Sigmoid colon (tissue), 7 donors: ENCODE data around the gene LRRC74B. TPM values are rescaled to one million over a fixed set of nuclear protein-coding genes. Genes with fewer than 3 reads are reported as not detected.
A peak's percentile ranks its signal among the peaks of the same experiment; 100 is the strongest.

Experiments
- DNase-seq: peaks from one replicate; pipeline ENCODE4 v3.0.0-alpha.2; 2019
- H3K27ac ChIP-seq, 4 donors: fragments of 200-600 bp; sonication (generic); one replicate each; pipeline ENCODE4 v1.5.1; 2016 to 2019; ENCODE audit warnings: mild to moderate bottlenecking in 1 of 4
- H3K27me3 ChIP-seq, 3 donors: fragments of 200-600 bp; sonication (generic); one replicate each; pipeline ENCODE4 v1.5.1; 2019; ENCODE audit warnings: mild to moderate bottlenecking in 1 of 3
- H3K36me3 ChIP-seq, 4 donors: fragments of 200-600 bp; sonication (generic); one replicate each; pipeline ENCODE4 v1.5.1; 2016 to 2019
- H3K4me1 ChIP-seq, 4 donors: fragments of 200-600 bp; sonication (generic); one replicate each; pipeline ENCODE4 v1.5.1; 2017 to 2019
- H3K4me3 ChIP-seq, 4 donors: fragments of 200-600 bp; sonication (generic); one replicate each; pipeline ENCODE4 v1.5.1; 2017 to 2019; ENCODE audit warnings: mild to moderate bottlenecking in 2 of 4, moderate library complexity in 1 of 4
- H3K9me3 ChIP-seq, 4 donors: fragments of 200-600 bp in 3 of 4; sonication (generic) in 3 of 4; one replicate each; pipeline versions ENCODE4 v1.5.1 to v1.6.1; 2013 to 2019
- EP300 ChIP-seq, 4 donors: sonication (generic); formaldehyde crosslinking; IDR thresholded peaks; one replicate each; pipeline ENCODE4 v1.6.1; 2017; ENCODE audit warnings: antibody characterized with exemption in 4 of 4
- POLR2A ChIP-seq, 2 donors: fragments of 450-650 bp; IDR thresholded peaks; one replicate each; pipeline ENCODE4 v1.6.1; 2016; ENCODE audit warnings: antibody characterized with exemption in 2 of 2, mild to moderate bottlenecking in 2 of 2, moderate library complexity in 2 of 2
- POLR2AphosphoS5 ChIP-seq, 4 donors: sonication (generic); formaldehyde crosslinking; IDR thresholded peaks; one replicate each; pipeline ENCODE4 v1.6.1; 2017; ENCODE audit warnings: antibody characterized with exemption in 4 of 4
- WGBS, 2 donors: extraction: QIAGEN DNeasy Blood & Tissue Kit; methylation state at CpG; one replicate each; pipeline ENCODE4 v1.1.7; 2013; 5-methylcytosine and 5-hydroxymethylcytosine counted together
- intact Hi-C: fragments of 100-400 bp; cut with DNase I; formaldehyde crosslinking; loops from one replicate; pipeline ENCODE4 v1.15.1; 2023
- polyA plus RNA-seq, 3 donors: library from polyadenylated mRNA; stranded (reverse); fragments of 200-250 nt; gene quantifications; one replicate each; pipeline ENCODE4 v1.2.3, GENCODE V29; 2013
- total RNA-seq, 4 donors: library from RNA; depleted of rRNA; stranded (reverse); fragments of >200 nt; gene quantifications; one replicate each; pipeline ENCODE4 v1.1.0, GENCODE V29; 2016
- TF ChIP-seq, protein P1 (sequence below), 4 experiments: fragments of 450-650 bp in 3 of 4; fragments of 200-600 bp in 1 of 4; IDR thresholded peaks; one replicate each; pipeline ENCODE4 v1.5.1; 2016 to 2019; ENCODE audit warnings: antibody characterized with exemption in 4 of 4, mild to moderate bottlenecking in 3 of 4, moderate library complexity in 2 of 4
- donor health status: healthy with polysubstance abuse.
- donor health status: Bipolar disorder and iron deficiency.
- donor health status: healthy.

LRRC74B gene
- total and polyA plus RNA-seq, 7 donors = under 0.01 to 0.06 TPM; not detected in 5

- TF ChIP-seq POLR2A (IDR thresholded peaks at IDR 0.05) (no peak), EP300 (IDR thresholded peaks at IDR 0.05) (no peak), POLR2AphosphoS5 (IDR thresholded peaks at IDR 0.05) (no peak)
- TF ChIP-seq, protein P1, sequence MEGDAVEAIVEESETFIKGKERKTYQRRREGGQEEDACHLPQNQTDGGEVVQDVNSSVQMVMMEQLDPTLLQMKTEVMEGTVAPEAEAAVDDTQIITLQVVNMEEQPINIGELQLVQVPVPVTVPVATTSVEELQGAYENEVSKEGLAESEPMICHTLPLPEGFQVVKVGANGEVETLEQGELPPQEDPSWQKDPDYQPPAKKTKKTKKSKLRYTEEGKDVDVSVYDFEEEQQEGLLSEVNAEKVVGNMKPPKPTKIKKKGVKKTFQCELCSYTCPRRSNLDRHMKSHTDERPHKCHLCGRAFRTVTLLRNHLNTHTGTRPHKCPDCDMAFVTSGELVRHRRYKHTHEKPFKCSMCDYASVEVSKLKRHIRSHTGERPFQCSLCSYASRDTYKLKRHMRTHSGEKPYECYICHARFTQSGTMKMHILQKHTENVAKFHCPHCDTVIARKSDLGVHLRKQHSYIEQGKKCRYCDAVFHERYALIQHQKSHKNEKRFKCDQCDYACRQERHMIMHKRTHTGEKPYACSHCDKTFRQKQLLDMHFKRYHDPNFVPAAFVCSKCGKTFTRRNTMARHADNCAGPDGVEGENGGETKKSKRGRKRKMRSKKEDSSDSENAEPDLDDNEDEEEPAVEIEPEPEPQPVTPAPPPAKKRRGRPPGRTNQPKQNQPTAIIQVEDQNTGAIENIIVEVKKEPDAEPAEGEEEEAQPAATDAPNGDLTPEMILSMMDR (IDR thresholded peaks at IDR 0.05) = no peak
- H3K4me1 ChIP-seq = peaks cover 0 to 20% (median 10%) of the 10 kb centered on the region in 4 donors
- peaks cover 4 to 41% (median 31%) of the 10 kb centered on the region in 3 donors for H3K27me3 ChIP-seq
- H3K4me3 ChIP-seq = no peak overlapping the region
- no peak overlapping the region for H3K27ac ChIP-seq
- intact Hi-C loops = no loop called here
- WGBS, 2 donors = 91 to 94% methylated on average over 15 of the region's 15 CpGs
- H3K9me3 ChIP-seq = no peaks in the 10 kb centered on the region
- H3K36me3 ChIP-seq = no peaks in the 10 kb centered on the region
- DNase-seq = no peak
These were observed 15.7 kb upstream of the LRRC74B start for GRCh38 chr22:21030032-21030431.

DNA sequence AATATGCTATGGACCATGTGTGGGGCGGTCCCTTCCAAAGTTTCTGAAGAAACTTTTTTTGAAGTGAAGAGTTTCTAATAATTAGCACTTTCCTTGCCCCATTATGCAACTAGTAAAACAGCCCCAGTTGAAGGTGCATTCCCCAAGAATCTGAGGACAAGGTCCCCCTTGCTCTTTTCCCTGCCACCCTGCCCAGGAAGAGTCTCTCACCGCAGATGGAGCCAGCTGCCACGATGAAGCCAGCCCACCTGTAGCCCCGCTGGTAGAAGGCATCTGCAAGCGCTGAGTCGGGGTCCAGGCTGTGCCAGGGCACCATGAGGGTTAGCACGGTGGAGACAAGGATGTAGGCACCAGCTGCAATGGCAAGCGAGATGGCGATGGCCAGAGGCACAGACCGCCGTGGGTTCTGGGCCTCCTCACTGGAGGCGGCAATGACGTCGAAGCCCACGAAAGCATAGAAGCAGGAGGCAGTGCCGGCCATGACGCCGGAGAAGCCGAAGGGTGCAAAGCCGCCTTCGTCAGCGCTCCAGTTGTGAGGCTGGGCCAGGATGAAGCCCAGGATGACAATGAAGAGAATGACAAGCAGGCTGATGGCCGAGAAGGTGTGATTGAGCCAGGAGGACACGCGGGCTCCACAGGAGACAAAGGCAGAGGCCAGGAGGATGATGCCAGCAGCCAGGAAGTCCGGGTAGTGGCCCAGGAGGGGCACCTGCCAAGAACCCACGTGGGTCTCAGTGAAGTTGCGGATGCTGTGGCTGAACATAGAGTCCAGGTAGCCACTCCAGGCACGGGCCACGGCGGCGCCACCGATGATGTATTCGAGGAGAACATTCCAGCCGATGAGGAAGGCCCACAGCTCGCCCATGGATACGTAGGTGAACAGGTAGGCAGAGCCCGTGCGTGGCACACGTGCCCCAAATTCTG is 14.9 kb upstream of the LRRC74B start:
- no peaks in the 10 kb centered on the region for H3K36me3 ChIP-seq
- no peak overlapping the region for H3K27ac ChIP-seq
- WGBS, 2 donors = 93 to 96% methylated on average over 40 of the region's 40 CpGs
- intact Hi-C loops = no loop called here
- TF ChIP-seq EP300 (IDR thresholded peaks at IDR 0.05) = no peak
- TF ChIP-seq POLR2AphosphoS5 (IDR thresholded peaks at IDR 0.05) = no peak
- no peak for TF ChIP-seq POLR2A (IDR thresholded peaks at IDR 0.05)
- TF ChIP-seq, protein P1 (IDR thresholded peaks at IDR 0.05) = no peak
- H3K27me3 ChIP-seq = peaks cover 4 to 41% (median 31%) of the 10 kb centered on the region in 3 donors
- H3K4me1 ChIP-seq = peaks cover 0 to 20% (median 10%) of the 10 kb centered on the region in 4 donors
- no peak overlapping the region for H3K4me3 ChIP-seq
- H3K9me3 ChIP-seq = no peaks in the 10 kb centered on the region
- DNase-seq = no peak

DNA sequence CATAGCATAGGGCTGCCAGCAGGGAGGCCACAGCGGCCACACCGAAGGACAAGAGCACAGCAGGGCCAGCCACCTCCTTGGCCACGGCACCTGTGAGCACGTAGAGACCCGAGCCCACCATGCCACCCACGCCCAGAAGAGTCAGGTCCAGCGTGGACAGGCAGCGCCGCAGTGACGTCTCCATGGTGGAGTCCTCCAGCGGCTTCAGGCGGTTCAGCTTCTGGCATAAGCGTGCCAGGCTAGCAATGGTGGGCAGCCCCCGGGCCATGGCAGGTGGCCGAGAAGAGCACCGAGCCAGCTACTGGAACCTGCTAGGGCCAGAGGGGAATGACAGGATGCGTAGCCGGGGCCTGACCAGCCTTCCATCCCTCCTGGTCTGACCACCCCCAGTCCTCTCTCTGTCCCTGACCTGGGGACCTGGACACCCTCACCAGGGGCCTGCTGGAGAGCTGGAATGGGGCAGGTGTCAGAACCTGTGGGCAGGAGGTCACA is 14.2 kb upstream of the LRRC74B start:
- Histone ChIP-seq H3K27me3 (peaks cover 4 to 41% (median 31%) of the 10 kb centered on the region in 3 donors), H3K4me3 (no peak overlapping the region), H3K9me3 (no peaks in the 10 kb centered on the region), H3K4me1 (peaks cover 0 to 20% (median 10%) of the 10 kb centered on the region in 4 donors), H3K36me3 (no peaks in the 10 kb centered on the region), H3K27ac (no peak overlapping the region)
- WGBS, 2 donors = 88 to 93% methylated on average over 18 of the region's 18 CpGs
- no peak for TF ChIP-seq POLR2AphosphoS5 (IDR thresholded peaks at IDR 0.05)
- no peak for TF ChIP-seq POLR2A (IDR thresholded peaks at IDR 0.05)
- TF ChIP-seq, protein P1 (IDR thresholded peaks at IDR 0.05) = no peak
- no peak for TF ChIP-seq EP300 (IDR thresholded peaks at IDR 0.05)
- no peak for DNase-seq
- intact Hi-C loops = no loop called here

DNA sequence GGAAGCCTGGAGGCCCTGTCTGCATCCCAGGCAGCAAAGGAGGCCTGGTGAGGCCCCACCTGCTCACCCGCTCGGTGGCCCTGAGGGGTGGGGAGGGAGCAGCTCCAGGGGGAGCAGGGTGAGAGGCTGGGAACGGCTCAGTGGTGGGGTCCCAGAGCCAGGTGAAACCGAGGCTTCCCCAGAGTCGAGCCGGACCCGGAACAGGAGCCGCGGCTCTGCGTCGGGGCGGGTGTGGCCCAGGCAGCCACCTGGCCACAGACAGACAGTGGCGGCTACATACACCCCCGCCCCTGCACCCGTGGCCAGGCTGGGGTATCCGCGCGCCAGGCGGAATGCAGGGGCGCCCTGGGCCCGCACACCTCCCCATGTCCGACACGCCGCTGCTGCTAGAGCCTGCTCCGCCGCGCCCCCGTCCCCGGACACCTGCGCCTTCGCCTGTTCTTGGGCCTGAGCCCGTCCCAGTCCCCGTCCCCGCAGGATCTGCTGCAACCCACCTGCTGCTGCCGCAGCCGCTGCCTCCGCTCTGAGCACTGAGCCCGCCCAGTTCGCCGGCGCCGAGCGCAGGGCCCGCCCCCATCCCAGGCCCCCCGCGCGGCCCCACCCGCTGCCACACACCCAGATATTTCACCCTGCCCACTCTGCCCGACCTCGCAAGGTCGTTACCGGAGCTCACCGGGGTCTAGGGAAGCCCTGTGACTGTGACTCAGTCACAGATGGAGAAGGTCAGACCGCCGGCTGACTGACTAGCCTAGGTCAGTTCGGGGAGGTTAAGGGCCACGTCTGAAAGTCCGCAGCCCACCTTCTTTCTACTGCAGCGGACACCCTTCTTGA is 13.5 kb upstream of the LRRC74B start, which contains the start of gene SLC7A4:
Gene SLC7A4 (minus strand): TSS at position 525 of the 831 bp plus-strand sequence. CDS start 749 bp downstream, outside the sequence.
- intact Hi-C loops = no loop called here
- no peaks in the 10 kb centered on the region for H3K36me3 ChIP-seq
- WGBS, 2 donors = 7 to 9% methylated on average over 59 of the region's 59 CpGs
- no peak within 1 kb of the TSS for H3K27ac ChIP-seq
- DNase-seq = no peak
- H3K27me3 ChIP-seq = peaks cover 4 to 41% (median 31%) of the 10 kb centered on the region in 3 donors
- peaks cover 0 to 20% (median 10%) of the 10 kb centered on the region in 4 donors for H3K4me1 ChIP-seq
- TF ChIP-seq, protein P1 (IDR thresholded peaks at IDR 0.05) = no peak
- TF ChIP-seq POLR2AphosphoS5 (IDR thresholded peaks at IDR 0.05) (no peak), EP300 (IDR thresholded peaks at IDR 0.05) (no peak), POLR2A (IDR thresholded peaks at IDR 0.05) (no peak)
- H3K9me3 ChIP-seq = no peaks in the 10 kb centered on the region
- peak within 1 kb of the TSS in 3 of 4 donors; percentile 24 to 35 (median 29) for H3K4me3 ChIP-seq
